ENCODE measurements around the gene SYNM. TPM values are rescaled to one million over a fixed set of nuclear protein-coding genes. Genes with fewer than 3 reads are reported as not detected.

The SYNM gene
- total and polyA plus RNA-seq, 2 experiments from 2014 or later = 0.18 to 0.97 TPM

- Histone ChIP-seq H4K20me1 (ENCODE audit: insufficient read depth) (no peaks in the 10 kb centered on the region), H3K9ac (no peak overlapping the region), H3K36me3 (ENCODE audit: low read depth) (no peaks in the 10 kb centered on the region), H3K4me1 (ENCODE audit: insufficient read depth) (0 out of 2 replicates have a peak, but pooled peaks cover 3% of the 10 kb centered on the region), H3F3A (ENCODE audit: insufficient read depth) (no peaks in the 10 kb centered on the region), H3K4me2 (ENCODE audit: unreplicated experiment) (no peak overlapping the region), H3K27ac (no peak overlapping the region), H3K9me2 (ENCODE audit: insufficient read depth) (no peaks in the 10 kb centered on the region), H3K27me3 (replicated peaks; ENCODE audit: insufficient read depth) (no peaks in the 10 kb centered on the region), H3K4me3 (no peak overlapping the region), H3K9me3 (ENCODE audit: low read depth) (no peaks in the 10 kb centered on the region), H3K79me2 (ENCODE audit: insufficient read depth) (no peaks in the 10 kb centered on the region), H2AFZ (no peak overlapping the region)
- in situ Hi-C loops (cut with MboI) = loop anchor here (10.0 to 25.0 kb wide), 2 partner anchors 400 to 547 kb away; no protein-coding TSS in a partner anchor
- TF ChIP-seq EZH2phosphoT487 (IDR thresholded peaks at IDR 0.05; ENCODE audit: insufficient read depth, low read depth) (no peak), EZH2 (IDR thresholded peaks at IDR 0.05; ENCODE audit: insufficient read depth, poor library complexity, severe bottlenecking) (no peak)
- WGBS, 2 experiments (ENCODE audit: low coverage in 1 of 2, low lambda C conversion rate in 2 of 2, missing lambda C conversion rate in 2 of 2) = 86 to 88% methylated on average over 5 of the region's 5 CpGs
- DNase-seq = no peak
Observed at GRCh38 chr15:99062226-99062625, 42.7 kb upstream of the SYNM start.

DNA sequence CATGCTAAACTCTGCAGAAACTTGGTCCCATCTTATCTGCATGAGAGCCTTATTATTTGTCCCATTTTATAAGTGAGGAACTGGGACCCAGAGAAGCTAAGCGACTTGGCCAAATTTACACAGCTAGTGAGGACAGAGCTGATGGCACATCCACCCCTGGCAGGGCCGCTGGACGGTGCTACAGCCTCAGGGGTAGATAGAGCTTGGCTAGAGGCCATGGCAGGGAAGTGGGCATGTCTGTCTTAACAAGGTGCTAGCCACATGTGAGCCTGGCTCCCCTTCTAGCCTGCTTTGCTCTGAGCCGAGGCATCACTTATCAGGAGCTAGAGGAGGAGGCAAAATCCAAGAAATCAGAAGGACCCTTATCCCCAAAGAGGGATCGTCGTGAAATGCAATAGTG, 36.7 kb upstream of the SYNM start:
- in situ Hi-C loops (cut with MboI) = loop anchor here (10.0 to 25.0 kb wide), 2 partner anchors 406 to 553 kb away; no protein-coding TSS in a partner anchor
- no peaks in the 10 kb centered on the region for H3K27me3 ChIP-seq (replicated peaks; ENCODE audit: insufficient read depth)

GRCh38 chr15:99070208-99070607, 34.7 kb upstream of the SYNM start:
- Histone ChIP-seq H3F3A (ENCODE audit: insufficient read depth) (no peaks in the 10 kb centered on the region), H3K9ac (no peak overlapping the region), H3K79me2 (ENCODE audit: insufficient read depth) (no peaks in the 10 kb centered on the region), H2AFZ (no peak overlapping the region), H3K4me1 (ENCODE audit: insufficient read depth) (no peaks in the 10 kb centered on the region), H3K9me3 (ENCODE audit: low read depth) (no peaks in the 10 kb centered on the region), H3K27ac (no peak overlapping the region), H3K4me3 (no peak overlapping the region), H4K20me1 (ENCODE audit: insufficient read depth) (no peaks in the 10 kb centered on the region), H3K9me2 (ENCODE audit: insufficient read depth) (no peaks in the 10 kb centered on the region), H3K36me3 (ENCODE audit: low read depth) (no peaks in the 10 kb centered on the region), H3K27me3 (replicated peaks; ENCODE audit: insufficient read depth) (no peaks in the 10 kb centered on the region), H3K4me2 (ENCODE audit: unreplicated experiment) (no peak overlapping the region)
- WGBS, 2 experiments (ENCODE audit: low coverage in 1 of 2, low lambda C conversion rate in 2 of 2, missing lambda C conversion rate in 2 of 2) = 61 to 66% methylated on average over 5 of the region's 5 CpGs
- in situ Hi-C loops (cut with MboI) = loop anchor here (10.0 to 25.0 kb wide), 2 partner anchors 408 to 625 kb away; no protein-coding TSS in a partner anchor
- no peak for DNase-seq
- TF ChIP-seq EZH2 (IDR thresholded peaks at IDR 0.05; ENCODE audit: insufficient read depth, poor library complexity, severe bottlenecking) (no peak), EZH2phosphoT487 (IDR thresholded peaks at IDR 0.05; ENCODE audit: insufficient read depth, low read depth) (no peak)

More for the DNA sequence above, 36.7 kb upstream of the SYNM start:
- Histone ChIP-seq H3K9me2 (ENCODE audit: insufficient read depth) (no peaks in the 10 kb centered on the region), H4K20me1 (ENCODE audit: insufficient read depth) (no peaks in the 10 kb centered on the region), H3K79me2 (ENCODE audit: insufficient read depth) (no peaks in the 10 kb centered on the region), H3K4me1 (ENCODE audit: insufficient read depth) (no peaks in the 10 kb centered on the region), H3F3A (ENCODE audit: insufficient read depth) (no peaks in the 10 kb centered on the region), H2AFZ (no peak overlapping the region), H3K9ac (no peak overlapping the region), H3K36me3 (ENCODE audit: low read depth) (no peaks in the 10 kb centered on the region), H3K27ac (no peak overlapping the region), H3K9me3 (ENCODE audit: low read depth) (no peaks in the 10 kb centered on the region), H3K4me2 (ENCODE audit: unreplicated experiment) (no peak overlapping the region), H3K4me3 (no peak overlapping the region)
- WGBS, 2 experiments (ENCODE audit: low coverage in 1 of 2, low lambda C conversion rate in 2 of 2, missing lambda C conversion rate in 2 of 2) = 74 to 78% methylated on average over 6 of the region's 6 CpGs
- no peak for DNase-seq
- TF ChIP-seq EZH2 (IDR thresholded peaks at IDR 0.05; ENCODE audit: insufficient read depth, poor library complexity, severe bottlenecking) = no peak
- no peak for TF ChIP-seq EZH2phosphoT487 (IDR thresholded peaks at IDR 0.05; ENCODE audit: insufficient read depth, low read depth)

GRCh38 chr15:99071091-99071680, 33.7 kb upstream of the SYNM start:
- in situ Hi-C loops (cut with MboI) = loop anchor here (10.0 to 25.0 kb wide), 2 partner anchors 409 to 626 kb away; no protein-coding TSS in a partner anchor
- no peaks in the 10 kb centered on the region for H3K36me3 ChIP-seq (ENCODE audit: low read depth)

More at GRCh38 chr15:99071091-99071680, 33.7 kb upstream of the SYNM start:
- Histone ChIP-seq H3K79me2 (ENCODE audit: insufficient read depth) (no peaks in the 10 kb centered on the region), H3K4me1 (ENCODE audit: insufficient read depth) (0 out of 2 replicates have a peak, but pooled peaks cover 2% of the 10 kb centered on the region), H4K20me1 (ENCODE audit: insufficient read depth) (no peaks in the 10 kb centered on the region), H2AFZ (no peak overlapping the region), H3F3A (ENCODE audit: insufficient read depth) (no peaks in the 10 kb centered on the region), H3K9me2 (ENCODE audit: insufficient read depth) (no peaks in the 10 kb centered on the region), H3K4me2 (ENCODE audit: unreplicated experiment) (no peak overlapping the region), H3K27ac (no peak overlapping the region), H3K27me3 (replicated peaks; ENCODE audit: insufficient read depth) (no peaks in the 10 kb centered on the region), H3K9me3 (ENCODE audit: low read depth) (no peaks in the 10 kb centered on the region), H3K4me3 (no peak overlapping the region), H3K9ac (no peak overlapping the region)
- WGBS, 2 experiments (ENCODE audit: low coverage in 1 of 2, low lambda C conversion rate in 2 of 2, missing lambda C conversion rate in 2 of 2) = 70 to 71% methylated on average over 10 of the region's 10 CpGs
- TF ChIP-seq EZH2 (IDR thresholded peaks at IDR 0.05; ENCODE audit: insufficient read depth, poor library complexity, severe bottlenecking) (no peak), EZH2phosphoT487 (IDR thresholded peaks at IDR 0.05; ENCODE audit: insufficient read depth, low read depth) (no peak)
- no peak for DNase-seq

Measured in GM23248 (cell line).